Measurements from ENCODE around the gene DGKI. TPM values are rescaled to one million over a fixed set of nuclear protein-coding genes. Genes with fewer than 3 reads are reported as not detected.
"Not testable (repeated sequence)": the region's sequence is repeated elsewhere in the genome, so short reads cannot be mapped to it uniquely, and the experiment has no call there.

DGKI gene
- total and polyA plus RNA-seq, 2 donors, result 1.8 to 13.3 TPM

GRCh38 chr7:137743021-137743420 lies 103.8 kb downstream of the DGKI start:
- no peak overlapping the region for H3K4me3 ChIP-seq (ENCODE audit: low read depth, low read length)
- no peak for DNase-seq (ENCODE audit: extremely low spot score)
- WGBS, result 99% methylated on average over 2 of the region's 2 CpGs
- no peaks in the 10 kb centered on the region for H3K4me1 ChIP-seq (ENCODE audit: insufficient read depth)
- H3K27ac ChIP-seq (ENCODE audit: low read depth), result no peak overlapping the region
- H3K36me3 ChIP-seq (ENCODE audit: insufficient read depth), result no peaks in the 10 kb centered on the region

DNA sequence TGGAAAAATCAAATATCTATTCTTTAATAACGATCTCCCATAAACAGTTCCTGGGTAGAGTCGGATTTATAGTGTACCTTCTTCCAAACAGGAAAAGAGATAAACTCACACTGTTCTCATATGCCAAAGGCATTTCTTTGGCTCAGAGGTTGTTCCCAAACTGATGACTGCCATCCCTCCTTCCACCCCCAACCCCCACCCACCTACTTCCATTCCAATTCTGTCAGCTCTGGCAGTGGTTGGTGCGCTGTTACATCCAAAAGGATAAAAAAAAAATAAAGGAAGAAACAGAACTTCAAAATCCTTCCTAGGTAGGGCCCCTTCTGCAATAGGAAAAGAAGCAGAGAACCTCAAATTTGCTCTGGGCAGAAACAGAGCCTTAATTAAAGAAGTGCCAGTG lies 104.7 kb downstream of the DGKI start:
- Histone ChIP-seq H3K4me3 (ENCODE audit: low read depth, low read length) (no peak overlapping the region), H3K36me3 (ENCODE audit: insufficient read depth) (no peaks in the 10 kb centered on the region), H3K27ac (ENCODE audit: low read depth) (no peak overlapping the region), H3K4me1 (ENCODE audit: insufficient read depth) (no peaks in the 10 kb centered on the region)
- no peak for DNase-seq (ENCODE audit: extremely low spot score)
- WGBS, result 52% methylated on average over 3 of the region's 3 CpGs

- Histone ChIP-seq H3K36me3 (ENCODE audit: insufficient read depth) (no peaks in the 10 kb centered on the region), H3K4me3 (ENCODE audit: low read depth, low read length) (no peak overlapping the region), H3K27ac (ENCODE audit: low read depth) (no peak overlapping the region), H3K4me1 (ENCODE audit: insufficient read depth) (no peaks in the 10 kb centered on the region)
- DNase-seq (ENCODE audit: extremely low spot score), result no peak
- 93% methylated on average over 2 of the region's 2 CpGs for WGBS
Observed at GRCh38 chr7:137741443-137741842, 105.3 kb downstream of the DGKI start.

- H3K4me1 ChIP-seq (ENCODE audit: insufficient read depth), result no peaks in the 10 kb centered on the region
- no peak for DNase-seq (ENCODE audit: extremely low spot score)
- WGBS, result 51% methylated on average over 5 of the region's 5 CpGs
- no peaks in the 10 kb centered on the region for H3K36me3 ChIP-seq (ENCODE audit: insufficient read depth)
- no peak overlapping the region for H3K27ac ChIP-seq (ENCODE audit: low read depth)
- no peak overlapping the region for H3K4me3 ChIP-seq (ENCODE audit: low read depth, low read length)
Observed at GRCh38 chr7:137734221-137734620, 112.6 kb downstream of the DGKI start.

GRCh38 chr7:137732168-137732567 lies 114.6 kb downstream of the DGKI start:
- WGBS, result 85% methylated on average over 2 of the region's 2 CpGs
- DNase-seq (ENCODE audit: extremely low spot score), result no peak
- no peaks in the 10 kb centered on the region for H3K36me3 ChIP-seq (ENCODE audit: insufficient read depth)
- no peaks in the 10 kb centered on the region for H3K4me1 ChIP-seq (ENCODE audit: insufficient read depth)
- H3K4me3 ChIP-seq (ENCODE audit: low read depth, low read length), result no peak overlapping the region
- H3K27ac ChIP-seq (ENCODE audit: low read depth), result no peak overlapping the region

DNA sequence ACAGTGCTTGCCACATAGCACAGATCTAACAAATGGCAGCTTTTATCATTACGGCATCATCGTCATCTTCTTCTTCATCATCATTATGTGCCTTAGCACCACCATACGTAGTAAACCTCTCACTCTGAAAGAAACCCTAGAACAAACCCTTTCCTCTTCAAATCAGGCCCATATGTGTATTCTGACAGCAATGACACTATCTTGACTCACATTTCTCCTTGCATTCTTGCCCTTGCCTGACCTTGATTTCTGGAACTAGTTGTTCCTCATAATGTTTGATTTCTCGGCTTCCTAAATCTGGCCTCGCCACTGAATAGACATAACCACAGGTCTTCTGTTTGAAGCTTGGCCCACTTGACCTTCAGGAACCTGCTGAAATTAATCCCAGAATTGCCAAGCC lies 115.3 kb downstream of the DGKI start:
- Histone ChIP-seq H3K36me3 (ENCODE audit: insufficient read depth) (no peaks in the 10 kb centered on the region), H3K4me3 (ENCODE audit: low read depth, low read length) (no peak overlapping the region), H3K27ac (ENCODE audit: low read depth) (no peak overlapping the region), H3K4me1 (ENCODE audit: insufficient read depth) (no peaks in the 10 kb centered on the region)
- 92% methylated on average over 5 of the region's 5 CpGs for WGBS
- DNase-seq (ENCODE audit: extremely low spot score), result no peak

DNA sequence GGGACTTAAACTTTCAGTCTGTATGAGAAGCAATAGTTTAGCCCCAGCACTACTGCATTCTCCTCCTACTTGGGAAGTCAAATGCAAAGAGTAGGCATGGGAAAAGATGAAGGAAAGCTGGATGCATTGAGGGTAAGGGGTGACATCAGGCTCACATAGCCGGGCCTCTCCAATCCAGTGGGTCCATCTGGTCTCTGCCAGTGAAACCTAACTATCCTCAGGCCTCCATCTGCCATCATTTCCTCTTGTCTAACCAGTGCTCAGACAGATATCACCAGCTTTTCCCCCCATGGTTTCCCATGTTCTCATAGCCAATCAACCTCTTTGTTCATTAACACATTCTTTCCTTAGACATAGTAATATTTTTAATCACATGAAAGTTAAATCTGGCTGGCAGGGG lies 118.3 kb downstream of the DGKI start:
- no peak for DNase-seq (ENCODE audit: extremely low spot score)
- WGBS, result 48% methylated on average over 1 of the region's 1 CpG
- no peaks in the 10 kb centered on the region for H3K4me1 ChIP-seq (ENCODE audit: insufficient read depth)

GRCh38 chr7:137727413-137727812 lies 119.4 kb downstream of the DGKI start:
- H3K4me1 ChIP-seq (ENCODE audit: insufficient read depth), result no peaks in the 10 kb centered on the region
- WGBS, result 64% methylated on average over 2 of the region's 2 CpGs

More for the DNA sequence above, 118.3 kb downstream of the DGKI start:
- no peak overlapping the region for H3K27ac ChIP-seq (ENCODE audit: low read depth)
- H3K4me3 ChIP-seq (ENCODE audit: low read depth, low read length), result no peak overlapping the region
- no peaks in the 10 kb centered on the region for H3K36me3 ChIP-seq (ENCODE audit: insufficient read depth)

DNA sequence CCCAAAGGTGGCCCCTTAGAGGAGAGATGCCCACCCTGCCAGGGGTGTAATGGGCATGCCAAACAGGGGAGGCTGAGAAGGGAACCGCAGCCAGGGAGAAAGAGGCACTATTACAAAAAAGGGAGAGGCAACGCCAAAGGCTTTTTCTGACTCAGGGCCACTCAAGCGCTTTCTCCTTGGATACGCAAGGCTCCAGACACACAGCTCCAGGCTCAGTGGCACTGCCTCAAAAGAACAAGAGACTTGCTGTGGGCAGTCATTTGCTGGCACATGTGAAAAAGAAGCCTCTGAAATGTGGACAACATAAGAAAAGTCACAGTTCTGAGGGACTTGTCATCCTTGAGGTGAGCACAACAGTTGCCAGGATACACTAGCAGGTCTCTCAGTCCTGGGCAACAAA lies 128.4 kb downstream of the DGKI start:
- Histone ChIP-seq H3K27ac (ENCODE audit: low read depth) (no peak overlapping the region), H3K36me3 (ENCODE audit: insufficient read depth) (no peaks in the 10 kb centered on the region), H3K4me3 (ENCODE audit: low read depth, low read length) (no peak overlapping the region), H3K4me1 (ENCODE audit: insufficient read depth) (no peaks in the 10 kb centered on the region)
- WGBS, result 81% methylated on average over 4 of the region's 4 CpGs
- DNase-seq (ENCODE audit: extremely low spot score), result no peak

More at GRCh38 chr7:137727413-137727812, 119.4 kb downstream of the DGKI start:
- DNase-seq (ENCODE audit: extremely low spot score), result no peak
- Histone ChIP-seq H3K27ac (ENCODE audit: low read depth) (no peak overlapping the region), H3K4me3 (ENCODE audit: low read depth, low read length) (no peak overlapping the region), H3K36me3 (ENCODE audit: insufficient read depth) (no peaks in the 10 kb centered on the region)

DNA sequence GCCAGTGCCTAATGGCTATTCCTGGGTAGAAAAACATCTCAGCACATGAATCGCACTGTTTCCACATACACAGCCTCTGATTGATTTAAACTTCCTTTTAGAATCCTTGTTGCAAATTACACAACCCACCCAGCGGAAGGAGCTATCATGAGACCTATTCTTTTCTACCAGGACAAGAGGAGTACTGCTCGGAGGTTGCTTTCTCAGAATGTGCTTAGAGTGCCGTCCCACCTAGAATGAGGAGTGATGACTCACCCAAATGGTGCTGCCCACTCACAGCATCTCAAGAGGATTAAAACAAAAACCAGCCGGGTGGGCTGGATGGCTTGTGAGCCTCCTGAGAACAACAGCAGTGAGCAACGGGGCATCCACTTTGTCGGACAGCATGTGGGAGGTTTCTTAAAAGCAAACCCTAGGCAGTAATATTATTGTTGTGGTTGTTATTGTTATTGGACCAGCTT lies 128.9 kb downstream of the DGKI start:
- Histone ChIP-seq H3K27ac (ENCODE audit: low read depth) (no peak overlapping the region), H3K36me3 (ENCODE audit: insufficient read depth) (no peaks in the 10 kb centered on the region), H3K4me1 (ENCODE audit: insufficient read depth) (no peaks in the 10 kb centered on the region), H3K4me3 (ENCODE audit: low read depth, low read length) (no peak overlapping the region)
- WGBS, result 64% methylated on average over 7 of the region's 7 CpGs
- DNase-seq (ENCODE audit: extremely low spot score), result no peak

DNA sequence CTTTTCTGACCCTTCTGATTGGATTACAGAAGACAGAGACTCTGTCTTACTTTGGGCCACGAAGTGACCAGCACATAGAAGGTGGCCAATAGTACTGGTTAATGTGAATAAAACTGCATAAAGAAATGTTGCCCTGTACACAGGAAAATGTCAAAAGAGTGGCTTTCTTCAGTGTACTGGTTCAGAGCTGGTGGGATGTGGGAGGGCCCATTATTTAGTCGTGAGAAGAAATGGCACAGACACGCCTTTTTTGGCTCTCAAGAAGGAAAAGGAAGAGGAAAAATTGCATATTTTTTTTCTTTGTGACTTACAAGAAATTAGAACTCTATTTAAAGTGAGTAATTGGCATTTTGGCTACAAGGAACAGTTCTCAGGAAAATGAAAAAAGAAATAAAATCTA lies 129.7 kb downstream of the DGKI start:
- WGBS, result 55% methylated on average over 3 of the region's 3 CpGs
- no peak for DNase-seq (ENCODE audit: extremely low spot score)
- H3K27ac ChIP-seq (ENCODE audit: low read depth), result no peak overlapping the region
- no peaks in the 10 kb centered on the region for H3K36me3 ChIP-seq (ENCODE audit: insufficient read depth)
- H3K4me3 ChIP-seq (ENCODE audit: low read depth, low read length), result no peak overlapping the region
- no peaks in the 10 kb centered on the region for H3K4me1 ChIP-seq (ENCODE audit: insufficient read depth)

DNA sequence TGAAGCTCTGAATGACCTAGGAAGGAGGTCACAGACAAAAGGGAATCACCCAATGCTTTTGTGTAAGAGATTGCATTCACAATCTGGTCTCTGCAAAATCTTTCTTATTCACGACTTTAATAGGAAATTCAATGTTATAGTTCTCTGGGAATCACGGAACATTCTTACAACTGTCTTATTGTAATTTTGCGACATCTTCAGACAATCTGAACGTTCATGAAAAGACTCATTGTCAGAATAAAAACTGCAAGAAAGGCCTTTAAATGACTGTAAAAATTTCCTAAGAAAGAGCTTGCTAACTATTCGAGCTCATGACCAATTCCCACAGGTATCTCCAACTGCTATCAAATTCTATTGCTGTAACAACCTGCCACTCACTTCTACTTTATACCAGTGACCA lies 130.7 kb downstream of the DGKI start:
- H3K4me1 ChIP-seq (ENCODE audit: insufficient read depth), result no peaks in the 10 kb centered on the region
- WGBS, result 83% methylated on average over 5 of the region's 5 CpGs

GRCh38 chr7:137715533-137715932 lies 131.2 kb downstream of the DGKI start:
- H3K4me1 ChIP-seq (ENCODE audit: insufficient read depth), result no peaks in the 10 kb centered on the region
- H3K27ac ChIP-seq (ENCODE audit: low read depth), result no peak overlapping the region
- no peaks in the 10 kb centered on the region for H3K36me3 ChIP-seq (ENCODE audit: insufficient read depth)
- no peak for DNase-seq (ENCODE audit: extremely low spot score)
- no peak overlapping the region for H3K4me3 ChIP-seq (ENCODE audit: low read depth, low read length)

More for the DNA sequence above, 130.7 kb downstream of the DGKI start:
- no peak overlapping the region for H3K4me3 ChIP-seq (ENCODE audit: low read depth, low read length)
- H3K27ac ChIP-seq (ENCODE audit: low read depth), result no peak overlapping the region
- no peak for DNase-seq (ENCODE audit: extremely low spot score)
- H3K36me3 ChIP-seq (ENCODE audit: insufficient read depth), result no peaks in the 10 kb centered on the region

GRCh38 chr7:137715121-137715520 lies 131.7 kb downstream of the DGKI start:
- WGBS, result 78% methylated on average over 3 of the region's 3 CpGs
- no peak overlapping the region for H3K27ac ChIP-seq (ENCODE audit: low read depth)
- no peaks in the 10 kb centered on the region for H3K4me1 ChIP-seq (ENCODE audit: insufficient read depth)
- H3K36me3 ChIP-seq (ENCODE audit: insufficient read depth), result no peaks in the 10 kb centered on the region
- DNase-seq (ENCODE audit: extremely low spot score), result no peak
- no peak overlapping the region for H3K4me3 ChIP-seq (ENCODE audit: low read depth, low read length)

DNA sequence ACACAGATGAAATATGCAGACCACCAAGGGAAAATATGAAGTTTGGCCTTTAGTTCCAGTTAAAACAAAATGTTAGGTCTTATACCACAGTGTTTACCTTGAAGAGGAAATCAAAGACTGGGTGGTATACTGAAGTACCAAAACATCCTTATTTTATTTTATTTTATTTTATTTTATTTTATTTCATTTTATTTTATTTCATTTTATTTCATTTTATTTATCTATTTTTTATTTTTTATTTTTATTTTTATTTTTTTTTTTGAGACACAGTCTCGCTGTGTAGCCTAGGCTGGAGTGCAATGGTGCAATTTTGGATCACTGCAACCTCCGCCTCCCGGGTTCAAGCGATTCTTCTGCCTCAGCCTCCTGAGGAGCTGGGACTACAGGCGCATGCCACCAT lies 140.4 kb downstream of the DGKI start:
- not testable (repeated sequence) for DNase-seq (ENCODE audit: extremely low spot score); H3K4me1 ChIP-seq (ENCODE audit: insufficient read depth); H3K36me3 ChIP-seq (ENCODE audit: insufficient read depth); H3K4me3 ChIP-seq (ENCODE audit: low read depth, low read length); H3K27ac ChIP-seq (ENCODE audit: low read depth)
- 97% methylated on average over 5 of the region's 5 CpGs for WGBS

Measured in urinary bladder (tissue), 4 donors.